Measurements from ENCODE around the gene ANTXR2. TPM values are rescaled to one million over a fixed set of nuclear protein-coding genes. Genes with fewer than 3 reads are reported as not detected.

The ANTXR2 gene
- total and polyA plus RNA-seq, 2 of the 8 experiments (the other 6 are each of a cell fraction or from before 2014, with no cell fraction given): 1.1 to 7.5 TPM

- no peak for TF ChIP-seq CHD7 (IDR thresholded peaks at IDR 0.05; ENCODE audit: insufficient replicate concordance, low read length)
- TF ChIP-seq TCF12 (IDR thresholded peaks at IDR 0.05; ENCODE audit: low read depth, low read length): no peak
- TF ChIP-seq SIX5 (IDR thresholded peaks at IDR 0.05; ENCODE audit: low read depth, low read length): no peak
- TF ChIP-seq CEBPB (IDR thresholded peaks at IDR 0.05; ENCODE audit: low read depth, low read length): no peak
- no peak for TF ChIP-seq SIRT6 (IDR thresholded peaks at IDR 0.05; ENCODE audit: low read length)
- no peak for TF ChIP-seq JUN (IDR thresholded peaks at IDR 0.05; ENCODE audit: low read depth, low read length)
- TF ChIP-seq GABPA (IDR thresholded peaks at IDR 0.05; ENCODE audit: borderline replicate concordance, insufficient read depth, low read length): no peak
Measured at GRCh38 chr4:79875344-79875899, 197.6 kb downstream of the ANTXR2 start (continued).

Measured in H1 (cell line).